Parathyroid adenoma (tissue), 2 donors: ENCODE results near the gene LYPD4.
A peak's percentile ranks its signal among the peaks of the same experiment; 100 is the strongest.

Experiments
- H2AFZ ChIP-seq: fragments of 300-600 bp; sonication (generic); one replicate; pipeline ENCODE4 v1.7.0; 2017; ENCODE audit warnings: antibody characterized with exemption, mild to moderate bottlenecking
- H3K27ac ChIP-seq: fragments of 300-600 bp; sonication (generic); one replicate; pipeline ENCODE4 v1.7.0; 2017
- H3K27me3 ChIP-seq: fragments of 300-600 bp; sonication (generic); one replicate; pipeline ENCODE4 v1.7.0; 2017; ENCODE audit warnings: low read length; ENCODE audit not compliant: control insufficient read depth, insufficient read depth
- H3K36me3 ChIP-seq: fragments of 300-600 bp; sonication (generic); one replicate; pipeline ENCODE4 v1.7.0; 2017; ENCODE audit warnings: low read length; ENCODE audit not compliant: control insufficient read depth, insufficient read depth
- H3K4me1 ChIP-seq: fragments of 300-600 bp; sonication (generic); one replicate; pipeline ENCODE4 v1.7.0; 2017; ENCODE audit warnings: control low read depth
- H3K4me2 ChIP-seq: fragments of 300-600 bp; sonication (generic); one replicate; pipeline ENCODE4 v1.7.0; 2017; ENCODE audit warnings: low read length
- H3K4me3 ChIP-seq: fragments of 300-600 bp; sonication (generic); one replicate; pipeline ENCODE4 v1.7.0; 2017; ENCODE audit warnings: low read depth, low read length
- H3K79me2 ChIP-seq: fragments of 300-600 bp; sonication (generic); one replicate; pipeline ENCODE4 v1.7.0; 2017; ENCODE audit warnings: control low read depth
- H3K9ac ChIP-seq: fragments of 300-600 bp; sonication (generic); one replicate; pipeline ENCODE4 v1.7.0; 2017; ENCODE audit warnings: mild to moderate bottlenecking
- H3K9me3 ChIP-seq: fragments of 300-600 bp; sonication (generic); one replicate; pipeline ENCODE4 v1.7.0; 2017; ENCODE audit warnings: low read length; ENCODE audit not compliant: control insufficient read depth
- CTCF ChIP-seq: fragments of 300-600 bp; sonication (generic); IDR thresholded peaks from one replicate; pipeline ENCODE4 v1.7.0; 2017; ENCODE audit warnings: antibody characterized with exemption, mild to moderate bottlenecking
- donor health status: primary hyperparathyroidism.

LYPD4 gene

GRCh38 chr19:41801031-41801430 lies 43.5 kb downstream of the LYPD4 start:
- H3K4me1 ChIP-seq = peaks cover 6% of the 10 kb centered on the region
- no peaks in the 10 kb centered on the region for H3K36me3 ChIP-seq
- no peak overlapping the region for H3K9ac ChIP-seq
- no peak overlapping the region for H3K4me3 ChIP-seq
- H3K4me2 ChIP-seq = no peak overlapping the region
- H3K27me3 ChIP-seq = no peaks in the 10 kb centered on the region
- no peak overlapping the region for H2AFZ ChIP-seq
- no peaks in the 10 kb centered on the region for H3K9me3 ChIP-seq
- no peak for TF ChIP-seq CTCF
- no peak overlapping the region for H3K27ac ChIP-seq
- no peaks in the 10 kb centered on the region for H3K79me2 ChIP-seq

- H3K4me1 ChIP-seq = peaks cover 6% of the 10 kb centered on the region
- H3K4me3 ChIP-seq = no peak overlapping the region
- H3K4me2 ChIP-seq = no peak overlapping the region
- no peak overlapping the region for H3K9ac ChIP-seq
- H3K27me3 ChIP-seq = no peaks in the 10 kb centered on the region
- no peaks in the 10 kb centered on the region for H3K36me3 ChIP-seq
- H3K27ac ChIP-seq = no peak overlapping the region
- no peak for TF ChIP-seq CTCF
- H3K79me2 ChIP-seq = no peaks in the 10 kb centered on the region
- H2AFZ ChIP-seq = peak overlapping the region; percentile 4
- no peaks in the 10 kb centered on the region for H3K9me3 ChIP-seq
Measured at GRCh38 chr19:41799444-41800000, 45.0 kb downstream of the LYPD4 start.

- Histone ChIP-seq H3K27ac (no peak overlapping the region), H3K9ac (no peak overlapping the region), H3K36me3 (no peaks in the 10 kb centered on the region), H3K4me2 (no peak overlapping the region), H3K27me3 (no peaks in the 10 kb centered on the region), H3K9me3 (no peaks in the 10 kb centered on the region), H2AFZ (no peak overlapping the region), H3K4me3 (no peak overlapping the region), H3K79me2 (no peaks in the 10 kb centered on the region), H3K4me1 (peaks cover 6% of the 10 kb centered on the region)
- TF ChIP-seq CTCF = no peak
Measured at GRCh38 chr19:41796901-41797300, 47.6 kb downstream of the LYPD4 start.

- H3K9me3 ChIP-seq = no peaks in the 10 kb centered on the region
- no peak for TF ChIP-seq CTCF
- no peak within 1 kb of the TSS for H3K4me2 ChIP-seq
- H3K9ac ChIP-seq = no peak within 1 kb of the TSS
- H2AFZ ChIP-seq = no peak within 1 kb of the TSS
- H3K79me2 ChIP-seq = no peaks in the 10 kb centered on the region
- H3K27me3 ChIP-seq = no peaks in the 10 kb centered on the region
- H3K27ac ChIP-seq = no peak within 1 kb of the TSS
- H3K36me3 ChIP-seq = no peaks in the 10 kb centered on the region
- peaks cover 6% of the 10 kb centered on the region for H3K4me1 ChIP-seq
- H3K4me3 ChIP-seq = no peak within 1 kb of the TSS
Measured at GRCh38 chr19:41796362-41796761, 48.1 kb downstream of the LYPD4 start, which contains the start of gene CEACAM3. Gene CEACAM3 (plus strand): TSS chr19:41796587. CDS start chr19:41796678, 91 bp downstream.

- Histone ChIP-seq H3K79me2 (no peaks in the 10 kb centered on the region), H3K9ac (no peak overlapping the region), H3K27me3 (no peaks in the 10 kb centered on the region), H2AFZ (no peak overlapping the region), H3K36me3 (no peaks in the 10 kb centered on the region), H3K4me1 (peaks cover 6% of the 10 kb centered on the region), H3K27ac (no peak overlapping the region), H3K4me3 (no peak overlapping the region), H3K9me3 (no peaks in the 10 kb centered on the region), H3K4me2 (no peak overlapping the region)
- peak; percentile 83 for TF ChIP-seq CTCF
Measured at GRCh38 chr19:41795031-41795461, 49.4 kb downstream of the LYPD4 start.
